ENCODE measurements around the gene CD70.
"Not testable (repeated sequence)": the region's sequence is repeated elsewhere in the genome, so short reads cannot be mapped to it uniquely, and the experiment has no call there.

The CD70 gene

GRCh38 chr19:6590827-6591319, at the start of gene CD70:
Gene CD70 (minus strand): TSS chr19:6591150. CDS start chr19:6591002, 148 bp downstream.
- DNase-seq (ENCODE audit: low read depth in 1 of 2, low spot score in 1 of 2), result peak in 1 of 2 donors; percentile 14

GRCh38 chr19:6640333-6640732, 49.4 kb upstream of the CD70 start:
- not testable (repeated sequence) for DNase-seq (ENCODE audit: low read depth in 1 of 2, low spot score in 1 of 2)

- no peak for DNase-seq (ENCODE audit: low read depth in 1 of 2, low spot score in 1 of 2)
Measured at GRCh38 chr19:6639439-6639838, 48.5 kb upstream of the CD70 start.

GRCh38 chr19:6633456-6633813, 42.5 kb upstream of the CD70 start:
- DNase-seq (ENCODE audit: low read depth in 1 of 2, low spot score in 1 of 2), result not testable (repeated sequence)

GRCh38 chr19:6632747-6633455, 42.0 kb upstream of the CD70 start:
- DNase-seq (ENCODE audit: low read depth in 1 of 2, low spot score in 1 of 2), result peak in 1 of 2 donors; percentile 32

- DNase-seq (ENCODE audit: low read depth in 1 of 2, low spot score in 1 of 2), result peak; percentile 54 to 91
Measured at GRCh38 chr19:6632002-6632621, 41.2 kb upstream of the CD70 start.

GRCh38 chr19:6626764-6627163, 35.8 kb upstream of the CD70 start:
- no peak for DNase-seq (ENCODE audit: low read depth in 1 of 2, low spot score in 1 of 2)

- DNase-seq (ENCODE audit: low read depth in 1 of 2, low spot score in 1 of 2), result no peak
Measured at GRCh38 chr19:6617374-6617773, 26.4 kb upstream of the CD70 start.

GRCh38 chr19:6616011-6616410, 25.1 kb upstream of the CD70 start:
- DNase-seq (ENCODE audit: low read depth in 1 of 2, low spot score in 1 of 2), result no peak

- DNase-seq (ENCODE audit: low read depth in 1 of 2, low spot score in 1 of 2), result no peak
Measured at GRCh38 chr19:6613711-6614110, 22.8 kb upstream of the CD70 start.

- DNase-seq (ENCODE audit: low read depth in 1 of 2, low spot score in 1 of 2), result no peak
Measured at GRCh38 chr19:6610934-6611852, 20.2 kb upstream of the CD70 start.

GRCh38 chr19:6608940-6609339, 18.0 kb upstream of the CD70 start:
- DNase-seq (ENCODE audit: low read depth in 1 of 2, low spot score in 1 of 2), result no peak

- DNase-seq (ENCODE audit: low read depth in 1 of 2, low spot score in 1 of 2), result not testable (repeated sequence)
Measured at GRCh38 chr19:6608146-6608545, 17.2 kb upstream of the CD70 start.

- DNase-seq (ENCODE audit: low read depth in 1 of 2, low spot score in 1 of 2), result not testable (repeated sequence)
Measured at GRCh38 chr19:6606276-6607070, 15.5 kb upstream of the CD70 start.

GRCh38 chr19:6604906-6605305, 14.0 kb upstream of the CD70 start:
- DNase-seq (ENCODE audit: low read depth in 1 of 2, low spot score in 1 of 2), result no peak

GRCh38 chr19:6602729-6603114, 11.8 kb upstream of the CD70 start:
- no peak for DNase-seq (ENCODE audit: low read depth in 1 of 2, low spot score in 1 of 2)

- not testable (repeated sequence) for DNase-seq (ENCODE audit: low read depth in 1 of 2, low spot score in 1 of 2)
Measured at GRCh38 chr19:6601537-6602052, 10.6 kb upstream of the CD70 start.

GRCh38 chr19:6600951-6601536, 10.1 kb upstream of the CD70 start:
- DNase-seq (ENCODE audit: low read depth in 1 of 2, low spot score in 1 of 2), result not testable (repeated sequence)

GRCh38 chr19:6599866-6600454, 9.0 kb upstream of the CD70 start:
- DNase-seq (ENCODE audit: low read depth in 1 of 2, low spot score in 1 of 2), result no peak
